GM12878 (cell line): ENCODE results near the gene CHD6.

Experiments
- LARP7 ChIP-seq: fragments of 450-650 bp; IDR thresholded peaks from 2 replicates; pipeline ENCODE4 v1.6.1; 2017; ENCODE audit warnings: mild to moderate bottlenecking
- NFYA ChIP-seq: IDR thresholded peaks from 2 replicates; pipeline ENCODE4 v1.6.1; 2011; ENCODE audit warnings: low read depth, mild to moderate bottlenecking, low read length, improper control_type of control experiment, borderline replicate concordance
- POLR2A ChIP-seq: IDR thresholded peaks from 2 replicates; pipeline ENCODE4 v1.6.1; 2011; ENCODE audit warnings: low read depth, mild to moderate bottlenecking, low read length
- POLR2AphosphoS5 ChIP-seq: IDR thresholded peaks from 2 replicates; pipeline ENCODE4 v1.6.1; 2011; ENCODE audit warnings: mild to moderate bottlenecking, low read length, inconsistent platforms
- RFX5 ChIP-seq: IDR thresholded peaks from 2 replicates; pipeline ENCODE4 v1.6.1; 2011; ENCODE audit warnings: low read depth, low read length, improper control_type of control experiment
- YY1 ChIP-seq: IDR thresholded peaks from 2 replicates; pipeline ENCODE4 v1.6.1; 2011; ENCODE audit warnings: low read depth, mild to moderate bottlenecking, low read length
- TF ChIP-seq, protein P1 (sequence below), 3 experiments: IDR thresholded peaks in 2 of 3; conservative IDR thresholded peaks in 1 of 3; 2 replicates each; pipeline ENCODE4 v1.5.1; 2011; ENCODE audit warnings: low read depth in 3 of 3, low read length in 3 of 3, mild to moderate bottlenecking in 3 of 3, control low read depth in 2 of 3, moderate library complexity in 2 of 3, inconsistent platforms in 1 of 3, mixed read lengths in 1 of 3; ENCODE audit not compliant: control insufficient read depth in 2 of 3, insufficient read depth in 1 of 3; ENCODE audit errors: extremely low read depth in 1 of 3

- TF ChIP-seq, protein P1, sequence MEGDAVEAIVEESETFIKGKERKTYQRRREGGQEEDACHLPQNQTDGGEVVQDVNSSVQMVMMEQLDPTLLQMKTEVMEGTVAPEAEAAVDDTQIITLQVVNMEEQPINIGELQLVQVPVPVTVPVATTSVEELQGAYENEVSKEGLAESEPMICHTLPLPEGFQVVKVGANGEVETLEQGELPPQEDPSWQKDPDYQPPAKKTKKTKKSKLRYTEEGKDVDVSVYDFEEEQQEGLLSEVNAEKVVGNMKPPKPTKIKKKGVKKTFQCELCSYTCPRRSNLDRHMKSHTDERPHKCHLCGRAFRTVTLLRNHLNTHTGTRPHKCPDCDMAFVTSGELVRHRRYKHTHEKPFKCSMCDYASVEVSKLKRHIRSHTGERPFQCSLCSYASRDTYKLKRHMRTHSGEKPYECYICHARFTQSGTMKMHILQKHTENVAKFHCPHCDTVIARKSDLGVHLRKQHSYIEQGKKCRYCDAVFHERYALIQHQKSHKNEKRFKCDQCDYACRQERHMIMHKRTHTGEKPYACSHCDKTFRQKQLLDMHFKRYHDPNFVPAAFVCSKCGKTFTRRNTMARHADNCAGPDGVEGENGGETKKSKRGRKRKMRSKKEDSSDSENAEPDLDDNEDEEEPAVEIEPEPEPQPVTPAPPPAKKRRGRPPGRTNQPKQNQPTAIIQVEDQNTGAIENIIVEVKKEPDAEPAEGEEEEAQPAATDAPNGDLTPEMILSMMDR (IDR thresholded peaks at IDR 0.05 in 2 of 3, conservative IDR thresholded peaks at IDR 0.05 in 1 of 3; ENCODE audit: control insufficient read depth in 2 of 3, extremely low read depth in 1 of 3, insufficient read depth in 1 of 3, low read depth in 3 of 3, low read length in 3 of 3) = no peak
- no peak for TF ChIP-seq POLR2A
- no peak for TF ChIP-seq POLR2AphosphoS5
- TF ChIP-seq YY1 = no peak
- no peak for TF ChIP-seq RFX5
- TF ChIP-seq NFYA = no peak
- TF ChIP-seq LARP7 = no peak
Observed at GRCh38 chr20:41370176-41370575, 248.0 kb downstream of the CHD6 start.
